HG02973 (cell line): Measurements from ENCODE around the gene HECTD4.
"Not testable (repeated sequence)": the region's sequence is repeated elsewhere in the genome, so short reads cannot be mapped to it uniquely, and the experiment has no call there.

Experiments used
- ATAC-seq: cut with Tn5 transposase; IDR thresholded peaks from one replicate; pipeline ENCODE4 v1.9.1; 2021; ENCODE audit warnings: moderate library complexity; ENCODE audit not compliant: unreplicated experiment

HECTD4 gene

DNA sequence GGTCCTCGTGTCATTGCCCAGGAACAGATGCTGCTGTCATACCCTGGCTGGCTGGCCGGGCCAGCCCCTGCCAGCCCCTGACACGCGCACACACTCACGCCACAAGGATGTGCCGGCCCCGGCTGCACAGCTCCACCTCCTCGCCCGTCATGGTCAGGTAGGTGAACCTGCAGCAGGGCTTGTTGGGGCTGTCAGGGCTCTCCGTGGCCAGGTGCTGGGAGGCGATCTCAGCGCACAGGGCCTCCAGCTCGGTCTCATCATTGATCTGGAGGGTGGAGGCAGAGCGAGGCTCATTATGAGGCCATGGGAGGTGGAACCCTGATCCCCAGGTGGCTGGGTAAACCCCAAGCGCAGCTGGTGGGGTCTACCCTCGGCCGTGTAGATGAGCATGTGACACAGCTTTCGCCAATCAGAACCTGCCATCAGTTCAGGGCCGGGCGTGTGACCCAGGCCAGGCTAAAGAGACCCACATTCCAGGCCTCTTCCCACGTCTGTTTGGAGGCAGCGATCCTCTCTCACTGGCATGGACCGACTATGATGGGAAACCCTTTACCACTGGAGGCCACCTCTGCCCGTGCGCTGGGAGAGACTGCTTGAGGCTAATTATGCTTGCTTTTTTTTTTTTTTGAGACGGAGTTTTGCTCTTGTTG lies 218.1 kb downstream of the HECTD4 start:
- ATAC-seq: no peak

DNA sequence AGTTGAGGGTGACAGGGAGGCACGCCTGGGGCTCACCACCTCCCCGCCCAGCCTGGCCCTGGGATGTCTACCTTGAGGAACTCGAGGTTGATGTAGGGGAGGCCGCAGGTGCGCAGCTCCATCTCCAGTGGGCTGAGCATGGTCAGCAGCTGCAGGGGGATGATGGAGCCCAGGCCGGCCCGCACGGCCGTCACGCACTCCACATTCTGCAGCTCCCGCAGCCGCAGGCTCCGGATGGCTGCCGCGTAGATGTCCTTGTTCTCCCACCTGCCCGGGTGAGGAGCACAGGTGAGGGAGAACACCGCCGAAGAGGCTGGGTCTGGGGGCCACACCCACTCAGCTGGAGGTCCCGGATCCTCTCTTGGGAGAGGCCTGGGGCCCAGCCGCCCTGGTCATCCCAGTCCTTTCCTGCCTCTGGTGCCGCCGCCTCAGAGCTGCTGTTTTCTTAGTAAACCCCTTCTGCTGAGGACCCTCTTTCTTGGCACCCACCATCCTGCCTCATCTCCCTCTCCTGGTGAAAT lies 218.7 kb downstream of the HECTD4 start:
- ATAC-seq: no peak

DNA sequence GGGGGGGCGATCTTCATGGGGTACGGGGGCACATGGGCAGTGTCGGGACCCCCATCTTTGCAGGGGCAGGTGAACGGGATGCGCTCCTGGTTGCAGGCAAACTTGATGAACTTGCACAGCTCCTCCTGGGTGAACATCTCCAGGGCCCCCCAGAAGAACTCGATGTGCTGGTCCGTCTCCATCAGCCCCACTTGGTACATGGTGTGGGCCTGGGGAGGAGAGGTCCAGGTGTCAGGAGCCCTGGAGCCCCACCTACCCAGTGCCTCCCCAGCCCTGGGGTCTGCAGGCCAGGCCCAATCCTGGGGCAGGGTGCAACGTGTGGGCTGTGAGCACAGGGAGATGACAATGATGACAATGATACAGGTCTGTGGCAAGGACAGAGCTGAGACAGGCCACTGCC lies 219.2 kb downstream of the HECTD4 start:
- ATAC-seq: no peak

DNA sequence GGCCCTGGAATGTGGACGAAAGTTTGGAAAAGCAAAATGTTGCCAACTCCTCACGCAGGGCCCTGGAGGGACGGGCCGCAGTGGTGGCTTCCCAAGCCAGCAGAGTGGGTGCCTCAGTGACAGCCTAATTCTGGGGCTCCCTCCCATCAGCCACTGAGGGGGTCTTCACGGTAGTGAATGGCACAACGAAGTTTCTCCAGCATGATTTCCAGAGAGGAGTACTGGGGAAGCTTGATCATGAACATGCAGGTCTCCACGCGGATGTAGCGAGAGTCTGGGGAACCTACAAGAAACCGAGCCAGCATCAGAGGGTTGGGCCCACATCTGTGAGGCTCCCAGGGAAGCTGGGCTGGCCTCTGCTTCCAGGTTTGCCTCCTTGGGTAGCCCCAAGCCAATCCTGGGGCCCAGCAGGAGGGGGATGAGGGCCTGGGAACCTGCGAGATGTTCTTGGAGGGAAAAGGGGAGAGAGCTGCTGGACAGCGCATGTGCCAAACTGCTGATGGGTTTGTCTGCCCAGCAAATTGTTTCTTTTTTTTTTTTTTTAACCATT lies 219.9 kb downstream of the HECTD4 start:
- no peak for ATAC-seq

DNA sequence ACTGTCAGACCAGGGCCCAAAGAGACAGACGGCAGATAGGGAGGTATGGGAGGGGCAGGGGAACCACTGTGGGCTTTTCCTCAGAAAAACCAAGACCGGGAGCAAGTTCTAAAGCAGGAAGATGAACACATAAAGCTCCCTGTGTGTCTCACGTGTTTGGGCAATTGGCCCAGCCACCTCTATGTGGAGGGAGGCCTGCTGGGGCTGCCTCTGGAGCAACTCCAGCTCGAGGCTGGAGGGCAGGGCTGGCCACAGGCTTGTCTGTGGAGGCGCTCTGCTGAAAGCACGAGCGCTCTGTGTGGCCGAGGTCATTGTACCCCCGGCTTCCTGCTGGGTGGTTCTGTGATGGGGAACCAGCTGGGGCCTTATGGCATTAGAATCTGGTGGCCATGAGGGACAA lies 220.5 kb downstream of the HECTD4 start:
- no peak for ATAC-seq

- no peak for ATAC-seq
These were observed 221.6 kb downstream of the HECTD4 start for GRCh38 chr12:112160611-112161010.

DNA sequence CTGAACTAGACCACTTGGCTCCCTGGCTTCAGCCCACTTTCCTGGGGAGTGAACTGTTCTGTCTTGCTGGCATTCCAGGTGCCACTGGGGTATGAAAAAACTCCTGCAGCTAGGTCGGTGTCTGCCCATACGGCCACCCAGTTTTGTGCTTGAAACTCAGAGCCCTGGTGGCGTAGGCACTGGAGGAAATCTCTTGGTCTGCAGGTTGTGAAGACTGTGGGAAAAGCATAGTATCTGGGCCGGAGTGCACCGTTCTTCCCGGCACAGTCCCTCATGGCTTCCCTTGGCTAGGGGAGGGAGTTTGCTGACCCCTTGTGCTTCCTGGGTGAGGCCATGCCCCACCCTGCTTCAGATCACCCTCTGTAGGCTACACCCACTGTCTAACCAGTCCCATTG lies 223.1 kb downstream of the HECTD4 start:
- no peak for ATAC-seq

DNA sequence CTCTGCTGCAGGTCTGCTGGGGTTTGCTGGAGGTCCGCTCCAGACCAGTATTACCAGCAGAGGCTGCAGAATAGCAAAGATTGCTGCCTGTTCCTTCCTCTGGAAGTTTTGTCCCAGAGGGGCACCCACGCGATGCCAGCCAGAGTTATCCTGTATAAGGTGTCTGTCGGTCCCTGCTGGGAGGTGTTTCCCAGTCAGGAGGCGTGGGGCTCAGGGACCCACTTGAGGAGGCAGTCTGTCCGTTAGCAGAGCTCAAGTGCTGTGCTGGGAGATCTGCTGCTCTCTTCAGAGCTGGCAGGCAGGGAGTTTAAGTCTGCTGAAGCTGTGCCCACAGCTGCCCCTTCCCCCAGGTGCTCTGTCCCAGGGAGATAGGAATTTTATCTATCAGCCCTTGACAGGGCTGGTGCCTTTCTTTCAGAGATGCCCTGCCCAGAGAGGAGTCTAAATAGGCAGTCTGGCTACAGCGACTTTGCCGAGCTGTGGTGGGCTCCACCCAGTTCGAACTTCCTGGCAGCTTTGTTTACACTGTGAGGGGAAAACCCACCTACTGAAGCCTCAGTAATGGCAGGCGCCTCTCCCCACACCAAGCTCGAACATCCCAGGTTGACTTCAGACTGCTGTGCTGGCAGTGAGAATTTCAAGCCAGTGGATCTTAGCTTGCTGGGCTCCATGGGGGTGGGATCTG lies 223.6 kb downstream of the HECTD4 start:
- ATAC-seq: not testable (repeated sequence)

- no peak for ATAC-seq
These were observed 228.4 kb downstream of the HECTD4 start for GRCh38 chr12:112153893-112154219.

DNA sequence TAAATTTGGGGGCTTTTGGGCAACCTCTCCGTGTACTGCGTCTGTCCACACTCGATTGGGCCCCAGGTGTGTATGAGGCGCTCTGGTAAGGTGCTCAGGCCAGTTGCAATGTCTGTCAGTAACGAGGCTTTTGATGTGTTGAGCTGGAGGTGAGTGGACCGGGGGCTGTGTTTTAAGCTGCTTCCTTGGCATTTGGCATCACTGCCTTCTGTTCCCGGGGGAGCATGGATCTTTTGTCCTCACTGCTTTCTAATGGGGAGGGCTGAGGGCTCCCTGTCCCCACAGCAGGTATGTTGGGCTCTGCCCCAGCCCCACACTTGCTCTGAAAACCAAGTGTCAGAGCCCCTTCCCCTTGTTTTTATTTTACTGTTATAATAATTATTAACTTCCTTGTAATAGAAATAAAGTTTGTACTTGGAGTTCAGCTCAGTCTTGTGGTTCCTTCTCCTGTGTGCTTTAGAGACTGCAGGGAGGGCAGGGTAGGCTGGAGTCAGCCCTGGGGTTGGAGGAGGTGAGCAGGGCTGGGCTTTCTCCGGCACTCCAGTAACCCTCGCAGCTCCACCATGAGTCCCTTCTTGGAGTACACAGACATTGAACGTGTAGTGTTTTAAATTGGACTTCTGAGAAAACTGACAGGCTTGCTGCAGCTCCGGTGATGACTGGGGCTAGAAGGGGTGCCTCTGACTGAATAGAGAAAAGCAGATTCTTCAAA lies 228.9 kb downstream of the HECTD4 start:
- ATAC-seq: no peak

DNA sequence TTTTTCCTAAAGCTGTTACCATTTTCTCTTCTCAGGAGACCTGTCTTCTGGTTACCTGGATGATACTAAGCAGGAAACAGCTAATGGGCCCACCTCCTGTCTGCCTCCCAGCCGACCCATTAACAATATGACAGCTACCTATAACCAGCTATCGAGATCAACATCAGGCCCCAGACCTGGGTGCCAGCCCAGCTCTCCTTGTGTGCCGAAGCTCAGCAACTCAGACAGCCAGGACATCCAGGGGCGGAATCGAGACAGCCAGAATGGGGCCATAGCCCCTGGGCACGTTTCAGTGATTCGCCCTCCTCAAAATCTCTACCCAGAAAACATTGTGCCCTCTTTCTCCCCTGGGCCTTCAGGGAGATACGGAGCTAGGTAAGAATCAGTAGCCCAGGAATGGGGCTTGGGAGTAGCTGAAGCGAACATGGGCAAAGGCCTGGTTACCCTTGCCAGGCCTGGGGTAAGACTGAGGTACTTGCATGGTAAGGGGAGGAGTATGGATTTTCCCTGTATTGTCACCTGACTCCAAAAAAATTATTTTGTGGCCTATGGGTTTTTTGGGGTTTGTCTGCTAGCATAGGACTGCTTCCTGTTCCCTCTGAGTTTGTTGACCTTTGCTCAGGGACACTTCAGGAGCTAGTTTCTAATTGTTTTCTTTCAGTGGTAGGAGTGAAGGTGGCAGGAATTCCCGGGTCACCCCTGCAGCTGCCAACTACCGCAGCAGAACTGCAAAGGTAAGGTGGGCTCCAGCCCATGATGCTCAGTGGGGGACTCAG lies 230.3 kb downstream of the HECTD4 start:
- ATAC-seq: no peak

DNA sequence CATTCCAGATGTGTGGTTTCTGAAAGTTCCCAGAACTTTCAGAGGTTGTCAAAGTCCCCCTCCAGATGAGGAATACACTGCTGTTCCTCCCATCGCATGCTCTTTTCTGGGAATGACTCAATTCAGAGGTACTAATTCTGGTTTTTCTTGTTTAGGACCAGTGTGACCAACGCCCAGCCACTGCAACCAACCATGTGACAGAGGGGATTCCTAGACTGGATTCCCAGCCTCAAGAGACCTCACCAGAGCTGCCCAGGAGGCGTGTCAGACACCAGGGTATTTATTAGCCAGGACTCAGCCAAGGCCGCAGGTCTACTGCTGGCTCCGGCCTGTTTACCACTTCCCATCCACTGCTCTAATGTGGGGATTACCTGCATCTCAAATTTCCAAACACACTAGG lies 232.6 kb downstream of the HECTD4 start:
- ATAC-seq: no peak

- no peak for ATAC-seq
These were observed 234.2 kb downstream of the HECTD4 start for GRCh38 chr12:112148031-112148513.

DNA sequence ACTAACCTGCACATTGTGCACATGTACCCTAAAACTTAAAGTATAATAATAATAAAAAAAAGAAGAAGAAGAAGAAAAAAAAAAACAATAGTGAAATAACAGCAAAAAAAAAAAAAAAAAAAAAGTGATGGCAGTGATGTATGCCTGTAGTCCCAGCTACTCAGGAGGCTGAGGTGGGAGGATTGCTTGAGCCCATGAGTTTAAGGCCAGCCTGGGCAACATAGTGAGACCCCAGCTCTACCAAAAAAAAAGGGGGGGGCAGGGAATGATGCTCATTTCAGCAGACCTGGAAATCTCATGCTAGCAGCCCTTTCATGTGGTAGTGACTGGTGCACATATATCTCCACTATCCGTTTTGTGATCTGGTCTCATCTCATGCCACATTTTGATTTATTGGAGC lies 236.1 kb downstream of the HECTD4 start:
- ATAC-seq: no peak

- no peak for ATAC-seq
These were observed 241.5 kb downstream of the HECTD4 start for GRCh38 chr12:112140728-112141127.

DNA sequence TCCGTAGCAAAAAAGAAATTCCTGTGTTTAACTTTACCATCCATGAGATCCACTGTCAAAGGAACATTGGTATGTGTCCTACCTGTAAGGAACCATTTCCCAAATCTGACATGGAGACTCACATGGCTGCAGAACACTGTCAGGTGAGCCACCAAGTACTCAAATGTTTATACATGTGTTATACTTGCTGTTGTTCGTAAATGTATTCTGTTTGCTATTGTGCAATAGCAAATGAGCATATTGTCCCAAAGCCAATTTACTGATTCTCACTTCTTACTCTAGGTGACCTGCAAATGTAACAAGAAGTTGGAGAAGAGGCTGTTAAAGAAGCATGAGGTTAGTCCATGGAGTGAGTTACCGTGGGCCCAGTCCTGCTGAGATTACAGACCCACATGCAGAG lies 247.5 kb downstream of the HECTD4 start:
- ATAC-seq: no peak

DNA sequence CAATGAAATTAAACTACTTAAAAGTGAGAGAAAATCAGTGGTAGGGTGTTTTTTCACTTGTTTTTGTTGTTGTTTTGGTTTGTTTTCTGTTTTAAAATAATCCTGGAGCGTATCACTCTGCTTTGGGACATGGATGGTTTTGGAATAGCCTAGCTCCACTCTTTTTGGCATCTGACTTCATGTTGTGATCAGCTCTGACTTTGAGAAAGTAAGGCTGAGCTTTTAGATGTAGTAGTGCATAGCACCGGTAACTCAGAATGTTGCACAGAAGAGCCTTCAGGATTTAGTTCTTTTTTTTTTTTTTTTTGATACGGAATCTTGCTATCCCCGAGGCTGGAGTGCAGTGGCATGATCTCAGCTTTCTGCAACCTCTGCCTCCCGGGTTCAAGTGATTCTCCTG lies 248.8 kb downstream of the HECTD4 start:
- no peak for ATAC-seq

DNA sequence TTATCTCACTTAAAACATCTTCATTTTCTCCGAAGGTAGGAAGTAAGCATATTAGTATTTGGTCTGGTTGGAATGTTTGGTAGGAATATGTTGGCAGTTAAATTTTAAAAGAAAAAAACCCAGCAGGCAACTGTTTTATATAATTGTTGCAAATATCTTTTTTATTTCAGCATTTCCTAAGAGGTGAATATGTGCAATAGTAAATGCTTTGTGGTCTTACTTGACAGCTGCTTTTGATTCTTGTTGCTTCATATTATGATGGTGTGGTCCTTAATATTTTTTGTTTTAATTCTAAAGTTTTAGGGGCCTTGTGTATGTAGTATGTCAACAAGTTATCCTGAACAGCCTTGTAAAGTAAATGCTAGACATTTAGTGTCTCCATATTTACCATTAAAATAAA lies 250.5 kb downstream of the HECTD4 start:
- ATAC-seq: no peak

DNA sequence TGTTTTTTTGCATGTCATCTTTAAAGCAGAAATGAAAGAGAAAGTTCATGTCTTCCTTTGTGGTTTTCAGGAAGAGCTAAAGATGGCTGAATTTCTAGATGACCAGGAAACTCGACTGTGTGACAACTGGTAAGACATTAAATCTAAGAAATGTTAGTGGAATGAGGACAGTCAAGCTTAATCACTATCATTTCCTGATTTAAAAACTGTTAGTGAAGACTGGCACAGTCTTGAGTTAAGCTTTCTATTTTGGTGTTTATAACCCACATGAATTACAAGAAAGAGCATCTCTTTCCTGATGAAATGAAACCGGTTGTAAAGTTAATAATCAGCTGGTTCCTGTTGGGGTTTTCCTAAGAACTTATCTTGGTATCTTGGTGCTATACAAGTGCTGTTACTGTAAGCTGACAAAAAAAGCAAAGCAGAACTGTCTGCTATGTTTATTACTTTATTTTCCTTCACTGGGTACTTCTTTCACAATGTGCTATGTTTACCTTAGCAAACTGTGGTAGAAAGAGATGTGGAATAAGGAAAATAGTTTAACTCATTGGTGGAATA lies 251.7 kb downstream of the HECTD4 start:
- ATAC-seq: no peak

DNA sequence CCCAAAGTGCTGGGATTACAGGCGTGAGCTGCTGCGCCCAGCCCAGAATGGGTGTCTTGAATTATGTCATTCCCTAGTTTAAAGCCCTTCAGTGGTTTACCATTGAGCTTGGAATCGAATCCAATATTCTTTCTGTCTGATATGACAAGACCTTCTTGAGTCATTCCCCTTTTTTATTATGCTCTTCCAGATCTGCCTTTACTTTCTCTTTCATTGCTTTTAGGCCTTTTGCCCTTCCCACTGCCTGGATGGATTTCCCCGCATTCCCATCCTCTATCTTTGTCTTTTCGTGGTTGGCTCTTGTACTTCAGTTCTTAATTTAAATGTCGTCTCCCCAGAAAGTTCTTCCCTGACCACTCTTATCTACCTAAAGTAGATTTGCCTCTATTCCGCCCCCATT lies 255.3 kb downstream of the HECTD4 start:
- ATAC-seq: no peak

GRCh38 chr12:112126000-112126438 lies 256.2 kb downstream of the HECTD4 start:
- no peak for ATAC-seq
